Measurements from ENCODE around the gene ADM5.

ADM5 gene, protein sequence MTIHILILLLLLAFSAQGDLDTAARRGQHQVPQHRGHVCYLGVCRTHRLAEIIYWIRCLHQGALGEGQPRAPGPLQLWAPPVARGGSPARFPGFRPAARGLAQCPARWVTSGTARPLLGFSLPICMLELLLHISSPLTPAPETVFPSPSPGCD

DNA sequence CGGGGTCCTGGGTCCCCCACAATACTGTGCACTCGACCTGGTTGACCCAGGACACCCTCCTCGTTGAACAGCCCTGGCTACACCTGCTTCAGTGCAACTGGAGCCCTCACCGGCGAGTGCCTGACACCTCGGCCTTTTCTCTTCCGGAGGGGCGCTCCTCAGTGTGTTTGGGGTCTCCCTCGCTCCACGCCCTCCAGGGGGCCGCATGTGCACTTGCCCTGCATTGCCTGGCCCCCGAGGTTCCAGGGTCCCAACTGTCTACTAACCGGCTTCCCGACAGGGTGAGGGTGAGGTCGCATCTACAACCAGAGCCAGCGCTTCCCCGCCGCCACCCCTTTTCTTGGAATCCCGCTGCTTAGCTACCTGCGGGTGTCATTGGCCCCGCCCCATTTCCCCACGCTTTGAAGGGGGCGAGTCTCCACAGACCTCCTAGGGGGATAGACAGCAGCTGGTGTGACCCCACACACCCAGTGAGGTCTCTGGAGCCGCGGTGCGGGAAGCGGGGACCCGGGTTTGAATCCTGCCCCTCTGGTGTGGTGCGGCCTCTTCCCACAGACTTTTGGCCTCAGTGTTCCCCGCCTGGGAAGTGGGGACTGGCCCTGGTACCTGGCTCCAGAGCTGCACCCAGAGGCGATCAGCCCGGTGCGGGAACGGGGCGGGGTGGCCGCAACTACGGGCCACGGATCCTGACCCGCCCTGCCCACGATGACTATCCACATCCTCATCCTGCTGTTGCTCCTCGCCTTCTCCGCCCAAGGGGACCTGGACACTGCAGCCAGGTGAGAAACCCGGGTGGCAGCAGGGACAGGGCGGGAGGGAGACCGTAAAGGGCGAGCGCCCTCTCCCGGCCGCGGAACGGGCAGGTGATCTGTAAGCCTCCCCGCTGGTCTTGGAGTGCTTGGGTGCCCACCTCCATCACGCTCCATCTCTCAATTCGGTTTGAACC, at the start of gene ADM5:
TSS of gene ADM5 (plus strand) at position 462 of the 946 bp plus-strand sequence. CDS start at position 706, 244 bp downstream.
- Histone ChIP-seq H3K4me3 (ENCODE audit: low read depth, low read length) (peak within 1 kb of the TSS; percentile 63), H3K4me1 (ENCODE audit: control insufficient read depth, insufficient read depth, low read length) (peaks cover 12% of the 10 kb centered on the region), H3K27ac (ENCODE audit: low read depth, low read length) (peak within 1 kb of the TSS; percentile 79), H3K27me3 (ENCODE audit: control insufficient read depth, insufficient read depth, low read length) (no peaks in the 10 kb centered on the region), H3K36me3 (ENCODE audit: control insufficient read depth, insufficient read depth, low read length) (peaks cover 46% of the 10 kb centered on the region), H3K9me3 (ENCODE audit: control insufficient read depth, insufficient read depth, low read length) (no peaks in the 10 kb centered on the region), H3K9ac (ENCODE audit: low read depth, low read length) (peak within 1 kb of the TSS; percentile 50; the same call in 1 of the 2 replicates)

DNA sequence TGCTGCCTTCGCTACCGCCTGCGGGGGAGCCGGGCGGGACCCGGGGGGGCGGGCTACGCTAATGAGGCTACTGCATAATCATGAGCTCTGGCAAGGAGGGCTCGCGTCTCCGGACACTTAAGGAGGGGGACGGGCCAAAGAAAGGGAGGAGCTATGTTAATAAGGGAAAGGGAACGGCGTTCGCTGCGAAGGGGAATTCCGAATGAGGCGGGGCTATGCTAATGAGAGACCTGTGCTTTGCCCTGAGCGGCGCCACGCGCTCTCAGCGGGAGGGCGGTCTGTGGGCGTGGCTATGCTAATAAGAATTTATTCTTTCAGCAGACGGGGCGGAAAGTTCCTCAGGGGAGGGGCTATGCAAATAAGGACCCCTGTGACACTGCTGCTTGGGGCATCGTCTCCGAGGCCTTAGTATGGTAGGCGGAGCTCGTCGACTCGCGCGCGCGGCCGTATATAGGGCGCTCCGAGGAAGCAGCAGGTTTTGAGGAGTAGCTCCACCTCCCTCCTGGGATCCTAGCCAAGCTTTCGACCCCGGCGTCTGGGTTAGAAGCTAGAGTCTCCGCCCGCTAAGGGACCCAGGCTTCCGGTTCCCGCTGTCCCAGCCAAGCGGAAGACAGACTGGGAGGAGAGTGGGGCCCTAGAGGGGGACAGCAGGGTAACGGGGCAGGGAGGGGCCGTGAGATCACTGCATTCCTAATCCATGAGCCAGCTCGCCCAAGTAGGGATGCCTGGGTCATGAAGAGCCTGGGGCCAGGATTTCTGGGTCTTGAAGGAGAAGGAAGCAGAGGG, 49.1 kb upstream of the ADM5 start, which contains the start of gene RRAS:
TSS of gene RRAS (minus strand) at position 31 of the 786 bp plus-strand sequence. CDS start 45 bp downstream, outside the sequence.
- H3K4me3 ChIP-seq (ENCODE audit: low read depth, low read length), result peak within 1 kb of the TSS; percentile 93
- H3K4me1 ChIP-seq (ENCODE audit: control insufficient read depth, insufficient read depth, low read length), result peaks cover 26% of the 10 kb centered on the region
- H3K27me3 ChIP-seq (ENCODE audit: control insufficient read depth, insufficient read depth, low read length), result no peaks in the 10 kb centered on the region
- H3K9me3 ChIP-seq (ENCODE audit: control insufficient read depth, insufficient read depth, low read length), result no peaks in the 10 kb centered on the region
- H3K36me3 ChIP-seq (ENCODE audit: control insufficient read depth, insufficient read depth, low read length), result peaks cover 6% of the 10 kb centered on the region; the same call in 1 of the 2 replicates
- H3K9ac ChIP-seq (ENCODE audit: low read depth, low read length), result peak within 1 kb of the TSS; percentile 90
- H3K27ac ChIP-seq (ENCODE audit: low read depth, low read length), result peak within 1 kb of the TSS; percentile 100

DNA sequence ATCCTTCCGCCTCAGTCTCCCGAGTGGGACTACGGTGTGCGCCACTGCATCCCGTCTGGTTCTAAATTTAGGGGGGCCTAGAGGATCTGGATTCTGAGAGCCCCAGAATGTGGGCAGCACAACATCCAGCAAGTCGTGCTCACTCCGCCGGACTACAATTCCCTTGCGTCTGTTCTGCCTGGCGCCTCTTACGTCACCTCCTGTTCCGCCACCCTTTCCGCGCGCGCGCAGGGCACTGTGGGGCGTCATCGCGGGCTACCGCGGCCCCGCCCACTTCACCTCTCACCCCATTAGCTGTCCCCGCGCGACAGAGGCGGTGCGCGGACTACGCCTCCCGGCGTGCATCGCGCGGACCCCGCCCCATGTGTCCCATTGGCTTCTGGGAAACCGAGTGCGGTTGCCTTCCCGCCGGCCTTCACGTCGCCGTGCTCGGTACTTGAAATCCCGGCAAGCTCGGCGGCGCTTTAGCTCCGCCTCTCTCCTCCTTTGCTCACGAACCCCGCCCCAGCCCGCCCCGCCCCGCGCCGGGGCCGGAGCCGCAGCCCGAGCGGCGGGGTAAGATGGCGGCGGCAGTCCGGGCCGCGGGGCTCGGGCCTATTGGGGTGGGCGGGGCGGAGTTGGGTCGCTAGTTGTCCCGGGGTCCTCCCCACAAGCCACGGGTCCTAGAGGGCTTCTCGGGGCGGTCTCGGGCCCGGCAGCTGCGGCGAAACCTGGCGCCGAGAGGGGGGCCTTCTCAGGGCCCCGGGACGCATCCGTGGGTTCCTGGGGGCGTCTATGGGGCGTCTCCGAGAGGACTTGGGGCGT, 47.5 kb upstream of the ADM5 start, which contains the start of gene SCAF1:
TSS of gene SCAF1 (plus strand) at position 522 of the 804 bp plus-strand sequence. CDS start 2,818 bp downstream, outside the sequence.
- peaks cover 26% of the 10 kb centered on the region for H3K4me1 ChIP-seq (ENCODE audit: control insufficient read depth, insufficient read depth, low read length)
- H3K9me3 ChIP-seq (ENCODE audit: control insufficient read depth, insufficient read depth, low read length), result no peaks in the 10 kb centered on the region
- H3K4me3 ChIP-seq (ENCODE audit: low read depth, low read length), result peak within 1 kb of the TSS; percentile 93
- H3K27ac ChIP-seq (ENCODE audit: low read depth, low read length), result peak within 1 kb of the TSS; percentile 100
- H3K9ac ChIP-seq (ENCODE audit: low read depth, low read length), result peak within 1 kb of the TSS; percentile 90
- H3K36me3 ChIP-seq (ENCODE audit: control insufficient read depth, insufficient read depth, low read length), result peaks cover 22% of the 10 kb centered on the region
- H3K27me3 ChIP-seq (ENCODE audit: control insufficient read depth, insufficient read depth, low read length), result no peaks in the 10 kb centered on the region

DNA sequence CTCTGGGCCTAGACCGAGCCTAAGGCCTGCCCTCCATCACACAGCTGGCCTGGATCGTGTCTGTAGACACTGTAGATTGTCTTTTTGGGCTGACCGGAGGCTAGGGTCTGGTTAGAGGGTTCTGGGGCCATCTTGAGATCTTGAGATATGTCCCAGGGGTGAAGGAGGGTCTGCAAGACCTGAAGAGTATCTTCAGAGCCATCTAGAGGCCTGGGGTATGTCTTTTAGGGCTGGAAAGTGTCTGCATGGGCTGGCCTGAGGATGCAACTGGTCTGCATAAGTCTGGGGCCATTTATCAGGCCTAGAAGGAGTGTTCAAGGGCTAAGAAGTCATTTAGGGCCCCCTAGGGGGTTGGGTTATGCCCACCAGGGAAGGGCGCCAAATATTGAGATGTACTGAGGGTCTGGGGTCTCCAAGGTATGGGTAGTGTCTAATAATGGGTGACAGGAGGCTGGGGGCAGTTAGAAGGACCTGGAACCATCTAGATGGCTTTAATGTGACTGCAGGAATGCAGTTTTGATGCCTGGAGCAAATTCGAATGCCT, 46.8 kb upstream of the ADM5 start:
- peaks cover 29% of the 10 kb centered on the region for H3K36me3 ChIP-seq (ENCODE audit: control insufficient read depth, insufficient read depth, low read length)
- H3K4me3 ChIP-seq (ENCODE audit: low read depth, low read length), result peak overlapping the region; percentile 93
- H3K4me1 ChIP-seq (ENCODE audit: control insufficient read depth, insufficient read depth, low read length), result peaks cover 26% of the 10 kb centered on the region
- H3K27me3 ChIP-seq (ENCODE audit: control insufficient read depth, insufficient read depth, low read length), result no peaks in the 10 kb centered on the region
- no peaks in the 10 kb centered on the region for H3K9me3 ChIP-seq (ENCODE audit: control insufficient read depth, insufficient read depth, low read length)
- H3K27ac ChIP-seq (ENCODE audit: low read depth, low read length), result peak overlapping the region; percentile 94
- H3K9ac ChIP-seq (ENCODE audit: low read depth, low read length), result peak overlapping the region; percentile 86

DNA sequence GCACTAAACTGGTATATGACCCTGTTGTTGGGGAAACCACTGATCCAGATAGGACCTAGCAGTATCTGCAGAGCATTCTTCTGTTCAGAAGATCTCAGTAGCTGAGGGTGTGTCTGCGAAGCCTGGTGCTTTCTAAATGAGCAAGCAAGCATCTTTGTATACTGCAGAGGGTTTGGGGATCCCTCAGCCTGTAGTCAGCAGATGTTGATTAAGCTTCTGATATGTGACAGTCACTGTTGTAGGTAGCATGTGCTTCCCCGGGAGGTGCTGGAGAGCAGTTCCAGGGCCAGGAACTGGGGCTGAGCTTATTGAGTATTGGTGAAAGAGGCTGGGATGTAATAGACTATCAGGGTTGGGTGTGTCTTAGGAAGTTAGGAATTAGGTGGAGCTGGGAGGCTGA, 45.9 kb upstream of the ADM5 start:
- H3K9ac ChIP-seq (ENCODE audit: low read depth, low read length), result no peak overlapping the region
- no peaks in the 10 kb centered on the region for H3K27me3 ChIP-seq (ENCODE audit: control insufficient read depth, insufficient read depth, low read length)
- peaks cover 20% of the 10 kb centered on the region for H3K4me1 ChIP-seq (ENCODE audit: control insufficient read depth, insufficient read depth, low read length)
- H3K36me3 ChIP-seq (ENCODE audit: control insufficient read depth, insufficient read depth, low read length), result peaks cover 34% of the 10 kb centered on the region
- H3K27ac ChIP-seq (ENCODE audit: low read depth, low read length), result no peak overlapping the region
- no peaks in the 10 kb centered on the region for H3K9me3 ChIP-seq (ENCODE audit: control insufficient read depth, insufficient read depth, low read length)
- no peak overlapping the region for H3K4me3 ChIP-seq (ENCODE audit: low read depth, low read length)

DNA sequence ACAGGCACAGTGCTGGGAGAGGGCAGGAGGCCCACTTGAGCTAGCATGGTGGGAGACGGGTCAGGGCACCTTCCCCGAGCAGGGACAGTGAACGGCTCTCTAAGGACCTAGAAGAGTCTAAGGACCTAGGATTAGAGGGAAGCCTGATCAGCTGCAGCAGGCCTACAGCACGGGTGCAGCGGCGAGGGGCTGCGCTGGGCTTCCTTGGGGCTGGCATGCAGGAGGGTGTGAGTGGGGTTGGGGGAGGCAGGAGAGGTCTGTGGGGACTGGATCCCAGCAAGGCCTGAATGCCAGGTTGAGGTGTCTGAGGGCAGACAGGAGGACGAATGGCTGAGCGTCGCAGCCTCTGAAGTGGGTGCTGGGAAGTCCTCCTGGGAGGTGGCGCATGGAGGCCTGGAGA, 43.8 kb upstream of the ADM5 start:
- Histone ChIP-seq H3K9me3 (ENCODE audit: control insufficient read depth, insufficient read depth, low read length) (no peaks in the 10 kb centered on the region), H3K27ac (ENCODE audit: low read depth, low read length) (no peak overlapping the region), H3K27me3 (ENCODE audit: control insufficient read depth, insufficient read depth, low read length) (no peaks in the 10 kb centered on the region), H3K4me1 (ENCODE audit: control insufficient read depth, insufficient read depth, low read length) (peaks cover 18% of the 10 kb centered on the region), H3K4me3 (ENCODE audit: low read depth, low read length) (no peak overlapping the region), H3K9ac (ENCODE audit: low read depth, low read length) (no peak overlapping the region), H3K36me3 (ENCODE audit: control insufficient read depth, insufficient read depth, low read length) (peaks cover 52% of the 10 kb centered on the region)

DNA sequence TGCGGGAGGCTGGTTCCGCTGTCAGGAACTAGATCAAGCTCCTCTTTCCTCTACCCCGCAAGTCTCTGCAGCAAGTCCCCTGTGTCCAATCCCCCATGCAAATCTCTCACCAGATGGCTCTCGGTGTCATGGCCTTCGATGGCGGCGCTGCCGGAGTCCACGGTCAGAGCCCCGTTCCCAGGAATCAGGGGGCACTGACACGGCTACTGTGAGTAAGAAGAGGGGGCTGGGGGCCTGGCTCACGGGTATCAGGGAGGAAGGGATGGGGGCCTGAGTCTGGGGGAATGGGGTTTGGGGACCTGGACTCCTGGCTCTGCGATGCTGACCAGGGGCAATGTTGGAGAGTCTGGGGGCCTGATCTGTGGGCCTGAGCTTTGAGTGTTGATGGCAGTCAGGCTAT, 43.4 kb upstream of the ADM5 start:
- peaks cover 15% of the 10 kb centered on the region for H3K4me1 ChIP-seq (ENCODE audit: control insufficient read depth, insufficient read depth, low read length)
- H3K9me3 ChIP-seq (ENCODE audit: control insufficient read depth, insufficient read depth, low read length), result no peaks in the 10 kb centered on the region
- H3K27me3 ChIP-seq (ENCODE audit: control insufficient read depth, insufficient read depth, low read length), result no peaks in the 10 kb centered on the region
- no peak overlapping the region for H3K4me3 ChIP-seq (ENCODE audit: low read depth, low read length)
- no peak overlapping the region for H3K27ac ChIP-seq (ENCODE audit: low read depth, low read length)
- H3K36me3 ChIP-seq (ENCODE audit: control insufficient read depth, insufficient read depth, low read length), result peaks cover 54% of the 10 kb centered on the region
- H3K9ac ChIP-seq (ENCODE audit: low read depth, low read length), result no peak overlapping the region

DNA sequence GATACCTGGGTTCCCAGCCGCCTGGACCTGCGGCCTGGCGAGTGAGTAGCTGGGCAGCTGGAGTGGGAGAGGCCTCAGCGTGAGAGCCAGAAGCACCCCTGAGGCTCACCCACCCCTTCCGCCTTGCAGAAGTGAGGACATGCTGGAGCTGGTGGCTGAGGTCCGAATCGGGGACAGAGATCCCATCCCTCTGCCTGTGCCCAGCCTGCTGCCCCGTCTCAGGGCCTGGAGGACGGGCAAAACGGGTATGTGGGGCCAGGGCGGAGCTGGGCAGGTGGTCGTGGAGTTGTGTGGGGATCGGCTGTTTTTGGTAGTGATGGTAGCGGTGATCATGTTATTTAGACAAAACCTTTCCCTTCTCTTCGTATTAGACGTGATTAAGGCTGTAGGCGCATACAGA, 42.8 kb upstream of the ADM5 start:
- Histone ChIP-seq H3K4me3 (ENCODE audit: low read depth, low read length) (no peak overlapping the region), H3K9ac (ENCODE audit: low read depth, low read length) (no peak overlapping the region), H3K9me3 (ENCODE audit: control insufficient read depth, insufficient read depth, low read length) (no peaks in the 10 kb centered on the region), H3K27me3 (ENCODE audit: control insufficient read depth, insufficient read depth, low read length) (no peaks in the 10 kb centered on the region), H3K36me3 (ENCODE audit: control insufficient read depth, insufficient read depth, low read length) (peaks cover 58% of the 10 kb centered on the region), H3K27ac (ENCODE audit: low read depth, low read length) (no peak overlapping the region), H3K4me1 (ENCODE audit: control insufficient read depth, insufficient read depth, low read length) (peaks cover 9% of the 10 kb centered on the region)

DNA sequence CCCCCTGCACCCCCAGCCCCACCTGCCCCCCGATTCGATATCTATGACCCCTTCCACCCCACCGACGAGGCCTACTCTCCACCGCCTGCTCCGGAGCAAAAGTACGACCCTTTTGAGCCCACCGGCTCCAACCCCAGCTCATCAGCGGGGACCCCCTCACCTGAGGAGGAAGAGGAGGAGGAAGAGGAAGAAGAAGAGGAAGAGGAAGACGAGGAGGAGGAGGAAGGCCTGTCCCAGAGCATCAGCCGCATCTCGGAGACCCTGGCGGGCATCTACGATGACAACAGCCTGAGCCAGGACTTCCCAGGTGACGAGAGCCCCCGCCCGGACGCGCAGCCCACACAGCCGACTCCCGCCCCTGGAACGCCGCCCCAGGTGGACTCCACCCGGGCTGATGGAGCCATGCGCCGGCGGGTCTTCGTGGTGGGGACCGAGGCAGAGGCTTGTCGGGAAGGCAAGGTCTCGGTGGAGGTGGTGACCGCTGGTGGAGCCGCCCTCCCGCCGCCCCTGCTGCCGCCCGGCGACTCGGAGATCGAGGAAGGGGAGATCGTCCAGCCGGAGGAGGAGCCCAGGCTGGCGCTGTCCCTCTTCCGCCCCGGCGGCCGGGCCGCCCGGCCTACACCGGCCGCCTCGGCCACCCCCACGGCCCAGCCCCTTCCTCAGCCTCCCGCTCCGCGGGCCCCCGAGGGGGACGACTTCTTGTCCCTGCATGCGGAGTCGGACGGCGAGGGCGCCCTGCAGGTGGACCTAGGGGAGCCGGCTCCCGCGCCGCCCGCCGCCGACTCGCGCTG, 38.2 kb upstream of the ADM5 start:
- no peak overlapping the region for H3K27ac ChIP-seq (ENCODE audit: low read depth, low read length)
- H3K4me1 ChIP-seq (ENCODE audit: control insufficient read depth, insufficient read depth, low read length), result peaks cover 1% of the 10 kb centered on the region; the same call in 1 of the 2 replicates
- no peaks in the 10 kb centered on the region for H3K27me3 ChIP-seq (ENCODE audit: control insufficient read depth, insufficient read depth, low read length)
- H3K9ac ChIP-seq (ENCODE audit: low read depth, low read length), result no peak overlapping the region
- H3K9me3 ChIP-seq (ENCODE audit: control insufficient read depth, insufficient read depth, low read length), result no peaks in the 10 kb centered on the region
- H3K36me3 ChIP-seq (ENCODE audit: control insufficient read depth, insufficient read depth, low read length), result peaks cover 83% of the 10 kb centered on the region
- no peak overlapping the region for H3K4me3 ChIP-seq (ENCODE audit: low read depth, low read length)
